Iris pigment epithelial cell (primary cell): ENCODE data around the gene RNF144A.

Experiments used
- DNase-seq: peaks from one replicate; pipeline ENCODE4 v3.0.0-alpha.2; 2011; ENCODE audit warnings: low read depth

The RNF144A gene

DNA sequence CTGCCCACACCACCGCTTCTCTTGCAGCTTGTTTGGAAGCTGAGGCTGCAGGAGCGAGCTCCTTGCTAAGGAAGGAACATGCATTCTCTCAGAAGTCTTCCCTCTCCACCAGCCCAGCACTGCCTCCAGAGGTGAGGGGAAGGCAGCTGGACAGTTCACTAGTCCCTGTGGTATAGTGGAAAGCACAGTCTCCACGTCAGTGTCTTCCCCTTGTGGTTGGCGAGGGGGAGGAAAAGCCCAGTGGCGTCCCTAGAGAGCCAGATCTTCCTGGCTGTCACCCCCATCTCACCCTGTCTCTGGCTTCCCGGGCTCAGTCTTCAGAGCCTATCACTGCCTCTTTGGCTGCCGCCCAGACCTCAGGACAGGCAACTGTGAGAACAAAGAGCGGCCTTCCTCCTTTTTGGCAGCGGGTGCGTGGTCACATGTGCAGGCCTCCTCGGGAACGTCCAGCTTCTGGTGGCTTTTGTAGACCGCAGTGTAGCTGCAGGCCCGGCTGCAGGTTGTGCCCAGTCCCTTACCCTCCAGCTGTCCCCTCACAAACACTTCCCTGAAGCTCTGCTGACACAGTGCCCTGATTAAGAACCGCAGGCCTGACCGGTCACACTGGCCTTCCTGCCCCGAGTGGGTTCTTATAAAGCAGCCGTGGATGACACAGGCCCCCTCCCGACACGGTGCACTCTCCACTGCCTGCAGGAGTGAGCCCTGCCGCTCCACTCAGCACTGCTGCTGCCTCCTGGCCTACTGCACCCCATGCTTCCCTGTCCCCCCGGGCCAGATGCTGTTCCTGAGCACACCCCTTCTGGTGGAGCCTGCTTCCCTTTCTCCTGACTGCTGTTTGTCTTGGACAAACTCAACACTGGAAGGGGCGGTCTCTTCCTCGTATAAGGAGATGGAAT, 90.9 kb downstream of the RNF144A start:
- peak; percentile 92 for DNase-seq

DNA sequence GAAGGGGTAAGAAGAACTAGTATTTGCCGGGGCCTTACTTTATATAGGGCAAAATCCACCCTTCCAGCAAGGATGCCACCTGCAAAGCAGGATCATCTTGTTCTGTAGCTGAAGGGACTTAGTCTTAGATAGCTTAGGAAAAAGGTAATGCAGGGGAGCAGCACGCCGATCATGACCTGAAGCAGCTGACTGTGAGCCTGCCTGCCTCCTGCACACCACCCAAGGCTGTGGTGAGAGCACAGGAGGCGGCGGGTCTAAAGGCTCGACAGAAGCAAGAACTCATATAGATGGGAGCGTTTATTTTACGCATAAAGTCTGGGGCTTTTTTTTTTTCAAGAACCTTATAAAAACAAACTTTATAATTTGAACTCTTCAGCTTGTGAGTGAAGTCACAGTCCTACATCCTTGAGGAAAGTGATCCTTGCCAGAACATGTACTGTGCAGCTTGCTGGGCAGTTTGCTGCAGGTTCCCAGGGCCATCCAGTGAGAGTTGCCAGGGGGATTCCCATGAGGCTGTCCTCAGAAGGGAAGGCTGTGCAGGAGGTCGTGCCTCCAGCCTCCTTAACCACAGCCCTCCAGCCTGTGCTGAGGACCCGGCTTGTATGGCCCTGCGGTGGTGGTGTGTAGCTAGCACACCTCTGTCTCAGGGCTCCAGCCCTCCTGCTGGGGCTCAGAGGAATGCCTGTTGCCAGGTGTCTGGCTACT, 92.1 kb downstream of the RNF144A start:
- DNase-seq: peak; percentile 86

DNA sequence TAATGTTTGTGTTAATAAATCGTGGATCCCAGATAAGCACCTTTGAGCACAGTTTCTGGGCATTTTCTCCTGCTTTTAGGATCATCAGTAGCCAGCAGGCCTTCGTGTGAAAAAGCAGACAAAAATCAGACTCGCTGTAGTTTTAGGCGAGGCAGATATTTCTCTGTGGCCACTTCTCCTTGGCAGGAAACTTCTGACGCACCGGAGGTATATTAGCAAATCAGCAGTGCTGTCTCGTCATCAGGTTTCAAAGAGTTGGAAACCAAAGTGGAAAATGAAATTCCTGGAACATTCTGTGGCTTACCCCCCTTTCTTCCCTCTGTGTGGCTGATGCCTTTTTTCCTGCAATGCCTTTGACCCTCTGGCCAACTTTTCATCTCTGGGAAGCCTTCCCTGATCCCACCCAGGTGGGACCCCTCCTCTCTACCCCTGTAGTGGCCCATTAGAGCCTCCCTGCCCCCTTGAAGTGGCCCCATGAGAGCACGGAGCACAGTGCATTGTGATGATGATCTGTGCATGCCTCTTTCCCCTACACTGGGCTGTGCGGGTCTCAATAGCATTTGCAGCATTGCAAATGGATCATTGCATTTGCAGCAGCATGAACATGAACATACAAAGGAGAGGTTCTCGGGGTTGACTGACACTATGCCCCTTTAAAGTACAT, 93.3 kb downstream of the RNF144A start:
- peak; percentile 97 for DNase-seq

DNA sequence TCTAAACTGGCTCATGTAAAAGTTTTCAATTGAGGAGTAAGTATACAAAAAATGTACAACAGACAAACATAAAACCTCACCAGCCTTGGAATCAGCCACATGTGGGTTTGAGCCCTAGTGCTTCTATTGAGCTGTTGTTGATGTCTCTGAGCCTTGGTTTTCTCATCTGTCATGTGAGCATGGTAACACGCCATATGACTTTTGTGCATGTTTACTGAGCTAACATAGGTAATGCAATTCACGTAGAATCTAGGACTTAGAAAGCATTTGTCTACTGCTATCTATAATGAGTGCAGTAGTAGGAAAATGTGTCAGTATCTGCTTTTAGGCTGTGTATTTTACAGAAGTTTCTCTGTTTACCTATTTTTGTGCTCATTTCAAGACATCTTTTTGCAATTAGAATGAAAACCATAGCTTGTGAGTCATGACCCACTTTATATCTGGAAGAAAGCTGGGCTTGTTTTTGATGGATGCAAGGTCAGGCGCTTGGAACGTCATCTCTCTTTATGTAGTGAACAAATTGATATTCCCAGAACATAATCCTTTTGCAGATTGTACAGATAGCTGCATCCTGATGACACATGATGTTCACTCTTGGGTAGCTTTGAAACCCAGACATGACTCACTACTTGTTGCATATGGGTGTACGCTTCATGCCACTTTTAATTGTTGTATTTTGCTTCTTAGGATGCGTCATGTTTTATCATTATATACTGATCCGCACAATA, 94.3 kb downstream of the RNF144A start:
- DNase-seq: peak; percentile 100

DNA sequence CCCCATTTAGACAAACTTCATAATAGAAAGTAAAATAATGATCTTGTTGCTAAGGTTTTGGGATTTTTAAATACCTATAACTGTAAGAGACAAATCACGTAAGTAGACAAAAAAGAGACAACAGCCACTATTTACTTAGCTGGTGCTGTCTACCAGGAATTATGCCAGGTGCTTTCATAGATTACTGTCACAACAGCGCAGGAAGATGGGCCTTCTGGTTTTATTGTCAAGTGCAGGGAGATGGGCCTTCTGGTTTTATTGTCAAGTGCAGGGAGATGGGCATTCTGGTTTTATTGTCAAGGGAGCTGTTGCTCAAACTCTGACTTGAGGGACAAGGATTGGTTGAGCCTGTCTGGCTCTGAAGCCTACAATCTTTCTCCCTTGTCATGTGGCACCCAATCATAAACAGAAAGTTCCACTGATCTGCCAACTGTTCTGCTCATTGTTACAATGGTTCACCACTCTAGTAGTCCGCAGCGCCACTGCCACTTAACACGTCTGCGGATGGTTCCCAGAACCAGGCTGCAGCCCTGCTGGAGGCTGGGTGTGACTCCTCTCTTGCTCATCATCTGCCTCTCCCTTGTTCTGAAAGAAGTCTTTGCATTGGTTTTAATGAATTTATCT, 95.0 kb downstream of the RNF144A start:
- DNase-seq: peak; percentile 74

DNA sequence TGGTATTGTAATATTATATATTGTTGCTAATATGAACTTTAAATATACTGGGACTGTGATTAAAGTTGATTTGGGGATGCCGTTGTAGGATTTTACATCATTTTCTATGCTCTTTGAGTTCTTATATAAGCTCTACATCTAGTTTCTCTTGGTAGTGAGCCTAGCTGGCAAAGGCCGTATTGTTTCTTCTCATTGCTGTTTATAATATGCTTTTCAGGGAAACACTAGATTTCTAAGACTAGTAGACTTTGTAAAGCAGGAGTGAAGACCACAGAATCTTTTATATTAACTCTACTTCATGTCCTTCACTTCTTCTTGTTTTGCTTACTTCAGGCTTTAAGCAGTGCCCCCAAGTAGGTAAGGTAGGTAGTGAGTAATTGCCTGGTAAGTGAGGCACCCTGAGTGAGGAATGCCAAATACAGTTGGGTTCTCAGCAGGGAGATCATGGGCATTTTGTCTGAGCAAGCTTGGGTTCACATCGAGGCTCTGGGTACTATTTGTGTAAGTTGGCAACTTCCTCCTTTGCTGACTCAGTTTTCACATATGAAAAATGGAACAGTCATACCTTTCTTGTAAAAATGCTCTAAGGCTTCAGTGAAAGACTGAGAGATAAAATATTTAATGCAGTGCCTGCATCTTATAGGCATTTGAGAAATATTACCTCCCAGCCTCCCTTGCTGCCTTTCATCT, 96.4 kb downstream of the RNF144A start:
- DNase-seq: peak; percentile 37

DNA sequence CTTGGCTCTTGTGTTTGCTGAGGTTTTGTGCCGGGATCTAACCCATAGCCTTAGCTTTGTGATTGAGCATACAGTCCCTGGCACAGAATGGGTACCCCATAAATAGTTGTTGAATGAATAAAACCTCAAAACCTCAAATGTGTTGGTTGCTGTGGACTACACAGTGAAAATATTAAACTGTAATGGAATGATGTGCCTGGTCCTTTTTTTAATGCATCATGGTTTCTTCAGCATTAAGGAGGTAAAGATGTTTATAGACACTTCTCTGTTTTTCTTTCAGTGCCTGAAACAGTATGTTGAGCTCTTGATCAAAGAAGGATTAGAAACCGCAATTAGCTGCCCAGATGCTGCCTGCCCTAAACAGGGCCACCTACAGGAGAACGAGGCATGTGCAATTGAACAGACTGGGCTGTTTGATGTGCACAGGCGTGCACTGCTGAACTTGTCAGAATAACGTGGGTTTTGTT, 97.0 kb downstream of the RNF144A start:
- peak; percentile 87 for DNase-seq

DNA sequence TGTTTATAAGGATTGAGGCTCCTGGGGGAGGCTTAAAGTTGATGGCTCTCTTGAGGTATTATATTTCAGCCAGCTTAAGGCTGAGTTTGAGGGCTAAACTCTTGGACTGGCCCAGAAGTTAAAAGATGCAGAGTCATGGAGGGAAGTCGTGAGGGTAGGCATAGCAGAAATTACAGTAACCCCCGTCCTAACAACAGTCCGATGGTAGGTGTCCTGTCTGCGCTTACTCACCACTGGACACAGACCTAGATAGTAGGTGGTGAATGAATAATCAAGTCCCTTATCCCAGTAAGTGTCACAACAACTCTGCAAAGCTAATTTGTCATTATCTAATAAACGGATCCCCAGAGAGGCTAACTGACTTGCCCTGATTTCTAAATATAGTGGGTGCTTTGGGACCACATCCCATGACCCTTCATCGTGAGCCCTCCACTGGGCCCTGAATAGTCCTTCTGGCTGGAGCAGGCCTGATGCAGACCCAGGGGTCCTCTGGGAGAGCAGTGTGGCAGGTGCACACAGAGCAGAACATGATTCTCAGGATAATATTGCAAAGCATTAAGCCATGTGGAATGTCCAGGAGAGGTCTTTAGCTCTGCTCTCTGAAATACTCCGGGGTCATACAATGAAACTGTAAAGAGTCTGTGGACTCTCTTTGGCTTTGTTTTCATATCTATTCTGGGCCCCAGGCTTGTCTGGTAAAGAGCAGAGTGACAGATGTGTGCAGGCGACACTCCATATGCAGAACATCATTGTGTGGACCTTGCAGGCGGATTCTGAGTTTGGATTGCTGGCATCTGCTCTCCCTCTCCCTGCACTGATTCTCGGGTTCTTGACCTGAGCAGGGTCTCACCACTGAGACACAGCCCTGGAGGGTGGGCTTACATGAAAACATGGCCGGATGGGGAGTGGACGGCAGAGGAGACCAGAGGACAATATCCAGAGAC, 98.1 kb downstream of the RNF144A start:
- DNase-seq: peak; percentile 56

DNA sequence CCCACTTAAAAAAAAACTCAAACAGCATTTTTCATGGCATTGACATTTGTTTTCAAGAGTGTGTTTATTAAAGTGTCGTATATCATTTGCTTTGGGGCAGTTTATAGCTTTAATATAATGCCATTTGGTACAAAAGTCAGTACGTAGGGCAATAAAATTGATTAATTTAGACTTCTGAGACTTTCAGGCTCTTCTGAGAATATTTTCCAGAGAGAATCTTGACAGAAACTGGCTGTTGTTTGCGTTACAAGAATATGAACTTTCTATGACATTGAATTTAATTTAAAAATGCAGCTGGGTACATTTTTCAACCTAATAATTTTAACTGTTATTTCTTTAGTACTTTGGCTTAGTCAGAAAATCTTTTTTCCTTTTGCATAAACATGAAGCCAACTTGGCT, 98.9 kb downstream of the RNF144A start:
- no peak for DNase-seq

DNA sequence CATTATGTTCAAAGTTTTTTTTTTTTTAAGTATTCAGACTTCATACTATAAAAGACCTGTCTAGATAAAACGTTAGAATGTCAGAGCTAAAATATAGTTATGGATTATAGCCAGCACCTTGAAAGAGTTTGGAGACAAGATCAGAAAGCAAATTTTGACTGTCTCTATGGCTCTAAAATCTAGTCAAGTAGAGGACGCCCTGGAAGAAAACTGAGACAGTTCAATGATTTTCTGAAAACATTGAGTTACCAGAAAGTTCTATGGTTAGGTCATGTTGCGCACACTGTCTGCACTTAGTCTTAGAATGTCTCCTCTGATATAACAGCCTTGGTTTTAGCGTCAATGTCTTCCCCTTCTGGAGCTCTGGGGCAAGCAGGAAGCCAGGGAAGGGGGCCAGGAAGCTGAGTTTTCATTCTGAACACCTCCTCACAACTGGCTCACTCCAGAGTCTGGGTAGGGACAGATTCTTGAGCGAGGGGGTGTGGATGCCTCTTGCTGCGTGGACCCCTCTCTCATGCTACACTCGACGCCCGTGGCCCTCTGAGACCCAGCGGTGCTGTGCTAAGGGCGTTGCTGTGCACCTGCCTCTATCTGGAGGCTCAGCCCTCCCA, 99.5 kb downstream of the RNF144A start:
- no peak for DNase-seq

DNA sequence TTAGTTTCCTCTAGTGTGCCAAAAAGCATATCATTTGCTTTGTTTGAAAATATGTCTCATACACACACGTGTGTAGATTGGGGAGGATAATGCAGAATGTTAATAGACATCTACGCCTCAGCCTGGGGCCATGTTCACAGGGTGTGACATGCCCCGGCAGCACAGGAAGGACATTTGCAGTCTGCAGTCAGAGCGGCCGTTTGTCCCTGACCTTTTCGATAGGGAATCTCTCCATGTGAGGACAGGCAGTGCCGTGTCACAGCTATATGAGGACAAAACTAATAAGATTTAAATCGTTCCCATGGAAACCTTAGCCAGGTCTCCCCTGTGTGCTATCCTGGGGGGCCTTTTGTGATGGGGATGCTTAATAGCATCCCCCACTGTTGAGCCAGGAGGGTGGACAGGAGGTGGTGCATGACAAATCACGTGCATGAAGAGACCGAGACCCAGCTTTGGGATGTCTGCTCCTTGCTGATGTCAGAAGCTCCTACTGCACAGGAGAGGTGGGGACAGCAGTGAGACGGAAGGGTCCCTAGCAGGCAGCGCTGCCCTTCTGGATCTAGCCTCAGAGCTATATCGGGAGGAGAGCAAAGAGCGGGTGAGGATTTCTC, 100.6 kb downstream of the RNF144A start:
- DNase-seq: no peak

DNA sequence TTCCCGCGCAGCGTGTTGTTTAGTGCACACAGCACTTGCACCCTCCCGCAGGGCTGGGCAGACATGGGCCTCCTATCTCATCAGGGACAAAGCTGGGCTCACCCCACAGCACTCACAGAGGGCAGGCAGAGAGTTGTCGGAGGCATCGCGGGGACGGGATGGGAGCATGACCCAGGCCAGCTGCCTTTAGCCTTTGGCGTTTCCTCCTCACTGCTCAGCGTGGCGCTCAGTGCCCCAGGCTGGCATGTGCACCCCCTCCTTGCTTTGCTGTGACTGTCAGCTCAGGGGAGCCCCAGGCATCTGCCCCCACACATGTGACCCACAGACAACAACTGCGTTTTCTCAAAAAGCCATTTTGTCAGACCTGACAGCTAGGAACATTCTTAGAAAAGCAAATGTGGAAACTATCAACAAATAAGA, 101.1 kb downstream of the RNF144A start:
- DNase-seq: no peak

DNA sequence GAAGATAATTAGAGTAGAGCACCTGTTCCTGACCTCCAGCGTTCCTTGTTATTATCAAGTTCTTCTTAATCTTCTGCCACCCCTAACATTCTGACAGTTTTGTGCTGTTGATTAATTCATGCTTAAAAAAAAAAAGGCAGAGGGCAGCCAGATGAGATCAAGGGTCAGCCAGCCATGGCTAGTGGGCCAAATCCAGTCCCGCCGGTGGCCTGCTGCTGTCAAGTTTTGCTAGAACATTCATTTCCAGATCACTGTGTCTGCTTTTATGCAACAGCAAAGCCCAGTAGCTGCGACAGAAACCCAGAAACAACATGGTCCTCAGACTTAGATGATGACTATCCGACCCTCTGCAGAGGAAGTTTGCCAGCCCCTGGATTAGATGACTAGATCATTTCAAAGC, 101.6 kb downstream of the RNF144A start:
- no peak for DNase-seq

DNA sequence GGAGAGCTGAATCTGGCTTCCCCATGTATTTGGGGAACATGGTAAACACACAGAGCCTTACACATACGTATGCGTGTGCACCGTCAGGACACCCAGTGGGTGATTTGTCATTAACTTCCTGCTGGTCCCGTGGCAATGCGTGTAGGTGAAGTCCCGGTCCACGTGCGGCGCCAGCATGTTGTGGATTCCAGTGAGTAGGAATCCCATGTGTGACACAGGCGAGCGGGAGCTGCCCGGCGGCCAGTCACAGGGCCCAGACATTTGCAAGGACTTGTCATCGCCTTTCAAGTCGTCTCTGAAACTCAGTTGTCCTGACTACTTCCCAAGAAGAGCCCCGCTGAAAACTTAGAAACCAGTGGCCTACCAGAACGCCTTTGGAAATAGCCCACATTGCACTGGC, 102.0 kb downstream of the RNF144A start:
- DNase-seq: no peak

DNA sequence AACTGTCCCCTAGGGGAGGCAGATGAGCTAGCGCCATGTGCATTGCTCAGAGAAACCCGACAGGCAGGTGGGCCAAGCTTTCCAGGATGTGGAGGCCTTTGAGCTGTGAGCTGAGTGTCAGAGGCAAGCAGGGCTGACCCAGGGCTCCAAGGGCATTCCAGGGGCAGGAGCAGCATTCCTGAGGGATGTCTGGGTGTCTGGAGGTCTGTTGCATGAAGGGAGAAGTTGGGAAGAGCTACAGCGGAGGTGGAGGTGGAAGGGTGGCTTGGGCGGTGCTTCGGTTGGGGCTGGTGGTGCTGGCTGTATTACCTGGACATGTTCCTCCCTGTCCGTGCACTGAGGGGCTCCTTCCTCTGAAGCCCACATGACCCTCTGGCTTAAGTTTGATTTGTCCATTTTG, 102.8 kb downstream of the RNF144A start:
- DNase-seq: no peak

DNA sequence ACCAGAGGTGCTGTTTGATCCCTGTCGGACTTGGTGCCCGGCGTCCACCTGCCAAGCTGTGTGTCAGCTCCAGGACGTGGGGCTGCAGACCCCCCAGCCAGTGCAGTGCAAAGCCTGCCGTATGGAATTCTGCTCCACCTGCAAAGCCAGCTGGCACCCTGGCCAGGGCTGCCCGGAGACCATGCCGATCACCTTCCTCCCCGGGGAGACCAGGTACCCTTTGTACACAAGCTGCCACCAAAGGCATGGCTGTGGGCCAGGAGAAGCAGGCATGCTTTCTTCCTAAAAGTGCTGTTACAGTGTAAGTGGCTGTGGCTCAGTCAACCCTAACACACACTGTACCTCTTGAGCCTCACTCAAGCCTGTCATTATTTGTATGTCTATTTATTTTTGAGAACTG, 103.3 kb downstream of the RNF144A start:
- DNase-seq: no peak

DNA sequence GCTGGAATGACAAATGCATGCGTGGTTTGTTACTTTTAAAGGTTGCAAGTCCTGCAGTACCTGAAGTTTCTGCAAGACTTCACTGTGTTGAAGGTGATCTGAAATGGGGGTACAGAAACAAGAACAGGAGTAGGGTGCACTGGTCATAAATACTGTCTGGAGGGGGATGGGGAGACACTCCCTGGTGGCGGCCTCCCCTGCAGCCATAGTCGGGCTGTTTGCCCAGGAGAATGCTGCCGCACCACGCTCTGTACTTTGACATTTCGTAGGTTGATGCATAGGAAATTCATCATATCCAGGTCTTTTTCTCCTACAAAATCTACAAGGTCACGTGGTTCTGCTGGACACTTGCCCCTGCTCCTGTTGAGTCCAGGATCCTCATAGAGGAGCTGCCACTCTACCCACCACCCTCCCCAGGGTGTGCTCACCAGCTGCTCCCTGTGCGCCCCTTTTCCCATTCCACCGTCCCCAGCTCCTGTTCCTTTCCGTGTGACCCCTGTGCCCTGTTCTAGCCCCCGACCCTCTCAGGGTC, 103.8 kb downstream of the RNF144A start:
- no peak for DNase-seq

DNA sequence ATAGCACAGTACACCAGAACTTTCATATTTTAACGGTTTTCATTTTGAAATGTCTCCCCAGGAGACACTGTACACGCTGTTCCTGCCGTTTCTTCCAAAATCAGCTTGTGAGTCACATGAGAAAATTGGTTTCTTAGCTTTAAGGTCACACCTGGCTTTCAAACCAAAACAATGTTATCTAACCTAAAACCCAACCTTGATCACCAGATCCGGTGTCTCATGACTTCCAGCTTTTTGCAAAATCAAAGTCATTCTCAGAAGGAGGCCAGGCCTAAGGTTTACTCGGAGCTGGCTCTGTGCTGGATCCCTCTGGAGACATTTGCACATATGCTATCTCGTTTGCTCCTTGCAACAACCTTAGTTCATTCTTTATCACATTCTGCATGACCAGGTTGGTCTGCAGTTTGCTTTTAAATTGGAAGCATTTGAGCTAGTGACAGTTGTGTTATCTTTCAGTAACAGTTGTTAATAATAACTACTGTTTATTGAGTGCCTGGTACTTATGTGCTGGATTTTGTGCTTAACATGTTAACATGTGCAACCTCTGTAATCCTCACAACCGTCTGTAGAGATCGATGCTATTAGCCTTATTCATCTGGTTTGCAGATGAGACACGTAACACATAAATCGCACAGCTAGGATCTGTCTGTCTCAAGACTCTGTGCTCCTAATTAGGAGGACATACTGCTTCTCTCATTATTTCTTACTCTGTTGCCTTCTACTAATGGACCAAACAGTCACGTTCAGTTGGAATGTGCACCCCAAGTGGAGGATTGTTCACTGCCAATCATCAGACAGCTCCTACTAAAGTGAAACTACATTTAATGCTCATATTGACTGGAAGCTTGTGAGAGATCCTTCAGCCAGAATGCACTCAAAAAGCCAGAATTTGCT, 105.5 kb downstream of the RNF144A start:
- DNase-seq: peak; percentile 91
